ENCODE data around the gene PAM. TPM values are rescaled to one million over a fixed set of nuclear protein-coding genes. Genes with fewer than 3 reads are reported as not detected.
A peak's percentile ranks its signal among the peaks of the same experiment; 100 is the strongest.
"Not testable (repeated sequence)": the region's sequence is repeated elsewhere in the genome, so short reads cannot be mapped to it uniquely, and the experiment has no call there.

Gene PAM
- total RNA-seq, 6 experiments from 2014 or later: 164 to 266 (median 182) TPM

- Mint-ChIP-seq H3K27ac (no peak overlapping the region), H3K27me3 (ENCODE audit: insufficient read depth) (no peaks in the 10 kb centered on the region), H3K4me1 (ENCODE audit: low read depth) (peaks cover 37% of the 10 kb centered on the region), H3K9me3 (no peaks in the 10 kb centered on the region), H3K4me3 (no peak overlapping the region), H3K36me3 (ENCODE audit: low read depth) (0 out of 2 replicates have a peak, but pooled peaks cover 12% of the 10 kb centered on the region)
- no peak for TF ChIP-seq CTCF (IDR thresholded peaks at IDR 0.05)
- no peak for DNase-seq
Observed at GRCh38 chr5:102905056-102905455, 150.0 kb downstream of the PAM start.

- not testable (repeated sequence) for H3K27ac Mint-ChIP-seq; H3K4me3 Mint-ChIP-seq; DNase-seq; H3K27me3 Mint-ChIP-seq (ENCODE audit: insufficient read depth); H3K9me3 Mint-ChIP-seq
- Mint-ChIP-seq H3K4me1 (ENCODE audit: low read depth) (peaks cover 48% of the 10 kb centered on the region), H3K36me3 (ENCODE audit: low read depth) (0 out of 2 replicates have a peak, but pooled peaks cover 12% of the 10 kb centered on the region)
Observed at GRCh38 chr5:102907099-102907498, 152.0 kb downstream of the PAM start.

GRCh38 chr5:102910240-102911226 lies 155.4 kb downstream of the PAM start:
- peak overlapping the region; percentile 70 for H3K27ac Mint-ChIP-seq
- peaks cover 47% of the 10 kb centered on the region for H3K4me1 Mint-ChIP-seq (ENCODE audit: low read depth)
- peak overlapping the region; percentile 79 for H3K4me3 Mint-ChIP-seq
- DNase-seq: peak; percentile 67
- H3K9me3 Mint-ChIP-seq: no peaks in the 10 kb centered on the region
- peaks cover 16% of the 10 kb centered on the region; the same call in 1 of the 2 replicates for H3K36me3 Mint-ChIP-seq (ENCODE audit: low read depth)
- H3K27me3 Mint-ChIP-seq (ENCODE audit: insufficient read depth): peaks cover 2% of the 10 kb centered on the region; the same call in 1 of the 2 replicates
- TF ChIP-seq CTCF (IDR thresholded peaks at IDR 0.05): no peak

GRCh38 chr5:102911973-102912372 lies 156.9 kb downstream of the PAM start:
- Mint-ChIP-seq H3K27ac (peak overlapping the region; percentile 70), H3K36me3 (ENCODE audit: low read depth) (peaks cover 11% of the 10 kb centered on the region; the same call in 1 of the 2 replicates)

GRCh38 chr5:102916109-102916508 lies 161.0 kb downstream of the PAM start:
- no peak for DNase-seq
- Mint-ChIP-seq H3K27me3 (ENCODE audit: insufficient read depth) (peaks cover 2% of the 10 kb centered on the region; the same call in 1 of the 2 replicates), H3K27ac (no peak overlapping the region), H3K36me3 (ENCODE audit: low read depth) (peaks cover 10% of the 10 kb centered on the region; the same call in 1 of the 2 replicates), H3K9me3 (no peaks in the 10 kb centered on the region), H3K4me1 (ENCODE audit: low read depth) (peaks cover 34% of the 10 kb centered on the region), H3K4me3 (no peak overlapping the region)
- no peak for TF ChIP-seq CTCF (IDR thresholded peaks at IDR 0.05)

More at GRCh38 chr5:102911973-102912372, 156.9 kb downstream of the PAM start:
- Mint-ChIP-seq H3K9me3 (no peaks in the 10 kb centered on the region), H3K27me3 (ENCODE audit: insufficient read depth) (peaks cover 2% of the 10 kb centered on the region; the same call in 1 of the 2 replicates), H3K4me1 (ENCODE audit: low read depth) (peaks cover 47% of the 10 kb centered on the region), H3K4me3 (peak overlapping the region; percentile 79)
- no peak for TF ChIP-seq CTCF (IDR thresholded peaks at IDR 0.05)
- peak; percentile 70 for DNase-seq
